ENCODE measurements around the gene LPCAT1. TPM values are rescaled to one million over a fixed set of nuclear protein-coding genes. Genes with fewer than 3 reads are reported as not detected.

The LPCAT1 gene
- total and polyA plus RNA-seq, 10 of the 15 experiments (the other 5 are each of a cell fraction or from before 2014, with no cell fraction given), result 2.3 to 109 (median 72.7) TPM

DNA sequence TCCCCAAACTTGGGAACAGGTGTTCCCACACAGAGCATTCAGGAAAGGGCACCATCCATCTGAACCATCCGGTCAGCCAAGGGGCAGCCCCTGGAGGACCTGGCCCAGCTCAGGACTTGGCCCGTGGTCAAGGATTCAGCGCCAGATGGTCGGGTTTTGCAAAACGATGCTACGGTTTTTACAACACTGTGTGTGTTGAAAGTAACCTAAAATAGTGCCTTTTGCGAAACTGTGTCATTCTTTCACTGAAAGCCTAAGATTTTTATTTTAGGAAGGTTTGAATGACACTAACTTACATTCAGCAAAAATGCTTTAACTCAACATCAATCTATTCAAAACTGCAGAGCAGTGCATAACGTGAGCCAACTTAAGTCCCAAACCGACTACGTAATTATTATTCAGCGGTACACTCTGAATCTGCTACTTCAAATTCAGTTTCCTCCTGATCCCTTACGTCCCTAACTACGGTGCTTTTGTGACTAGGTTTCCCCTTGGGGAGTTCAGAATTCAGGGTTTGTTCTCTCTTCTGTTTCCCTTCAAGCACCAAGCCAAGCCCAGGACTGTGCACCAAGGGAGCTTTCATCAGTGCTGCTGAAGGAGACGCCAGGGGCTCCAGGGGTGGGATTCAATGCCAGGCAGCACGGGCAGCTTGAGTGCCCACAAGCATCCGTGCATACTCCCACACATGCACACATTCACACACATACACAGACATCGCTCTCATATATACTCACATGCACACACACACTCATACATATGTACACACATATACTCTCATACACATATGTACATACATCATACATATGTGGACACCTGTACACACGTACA lies 25.8 kb downstream of the LPCAT1 start (continued):
- TF ChIP-seq, protein P1, sequence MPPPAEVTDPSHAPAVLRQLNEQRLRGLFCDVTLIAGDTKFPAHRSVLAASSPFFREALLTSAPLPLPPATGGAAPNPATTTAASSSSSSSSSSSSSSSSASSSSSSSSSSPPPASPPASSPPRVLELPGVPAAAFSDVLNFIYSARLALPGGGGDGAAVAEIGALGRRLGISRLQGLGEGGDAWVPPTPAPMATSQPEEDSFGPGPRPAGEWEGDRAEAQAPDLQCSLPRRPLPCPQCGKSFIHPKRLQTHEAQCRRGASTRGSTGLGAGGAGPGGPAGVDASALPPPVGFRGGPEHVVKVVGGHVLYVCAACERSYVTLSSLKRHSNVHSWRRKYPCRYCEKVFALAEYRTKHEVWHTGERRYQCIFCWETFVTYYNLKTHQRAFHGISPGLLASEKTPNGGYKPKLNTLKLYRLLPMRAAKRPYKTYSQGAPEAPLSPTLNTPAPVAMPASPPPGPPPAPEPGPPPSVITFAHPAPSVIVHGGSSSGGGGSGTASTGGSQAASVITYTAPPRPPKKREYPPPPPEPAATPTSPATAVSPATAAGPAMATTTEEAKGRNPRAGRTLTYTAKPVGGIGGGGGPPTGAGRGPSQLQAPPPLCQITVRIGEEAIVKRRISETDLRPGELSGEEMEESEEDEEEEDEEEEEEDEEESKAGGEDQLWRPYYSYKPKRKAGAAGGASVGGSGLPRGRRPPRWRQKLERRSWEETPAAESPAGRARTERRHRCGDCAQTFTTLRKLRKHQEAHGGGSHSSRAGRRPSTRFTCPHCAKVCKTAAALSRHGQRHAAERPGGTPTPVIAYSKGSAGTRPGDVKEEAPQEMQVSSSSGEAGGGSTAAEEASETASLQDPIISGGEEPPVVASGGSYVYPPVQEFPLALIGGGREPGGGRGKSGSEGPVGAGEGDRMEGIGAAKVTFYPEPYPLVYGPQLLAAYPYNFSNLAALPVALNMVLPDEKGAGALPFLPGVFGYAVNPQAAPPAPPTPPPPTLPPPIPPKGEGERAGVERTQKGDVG (CRISPR knock-in tag; IDR thresholded peaks at IDR 0.05), result no peak
- TF ChIP-seq ESRRA (IDR thresholded peaks at IDR 0.05; ENCODE audit: low read length), result no peak
- no peak for TF ChIP-seq SMAD5 (IDR thresholded peaks at IDR 0.05; ENCODE audit: low read depth)
- TF ChIP-seq MXI1 (IDR thresholded peaks at IDR 0.05; ENCODE audit: low read depth, low read length), result 0 out of 2 replicates have a peak, but pooled peaks have one; percentile 38
- TF ChIP-seq, protein P2, sequence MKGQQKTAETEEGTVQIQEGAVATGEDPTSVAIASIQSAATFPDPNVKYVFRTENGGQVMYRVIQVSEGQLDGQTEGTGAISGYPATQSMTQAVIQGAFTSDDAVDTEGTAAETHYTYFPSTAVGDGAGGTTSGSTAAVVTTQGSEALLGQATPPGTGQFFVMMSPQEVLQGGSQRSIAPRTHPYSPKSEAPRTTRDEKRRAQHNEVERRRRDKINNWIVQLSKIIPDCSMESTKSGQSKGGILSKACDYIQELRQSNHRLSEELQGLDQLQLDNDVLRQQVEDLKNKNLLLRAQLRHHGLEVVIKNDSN (IDR thresholded peaks at IDR 0.05; ENCODE audit: borderline replicate concordance, extremely low read length, insufficient read depth, low read depth, low read length), result no peak
- no peak for TF ChIP-seq ZBTB11 (CRISPR knock-in tag; IDR thresholded peaks at IDR 0.05)
- TF ChIP-seq KDM1A (IDR thresholded peaks at IDR 0.05; ENCODE audit: borderline replicate concordance), result no peak
- TF ChIP-seq IKZF1 (conservative IDR thresholded peaks at IDR 0.05), result peak; percentile 53
- no peak for TF ChIP-seq JUND (IDR thresholded peaks at IDR 0.05; ENCODE audit: low read depth, low read length)
- TF ChIP-seq, protein P3, sequence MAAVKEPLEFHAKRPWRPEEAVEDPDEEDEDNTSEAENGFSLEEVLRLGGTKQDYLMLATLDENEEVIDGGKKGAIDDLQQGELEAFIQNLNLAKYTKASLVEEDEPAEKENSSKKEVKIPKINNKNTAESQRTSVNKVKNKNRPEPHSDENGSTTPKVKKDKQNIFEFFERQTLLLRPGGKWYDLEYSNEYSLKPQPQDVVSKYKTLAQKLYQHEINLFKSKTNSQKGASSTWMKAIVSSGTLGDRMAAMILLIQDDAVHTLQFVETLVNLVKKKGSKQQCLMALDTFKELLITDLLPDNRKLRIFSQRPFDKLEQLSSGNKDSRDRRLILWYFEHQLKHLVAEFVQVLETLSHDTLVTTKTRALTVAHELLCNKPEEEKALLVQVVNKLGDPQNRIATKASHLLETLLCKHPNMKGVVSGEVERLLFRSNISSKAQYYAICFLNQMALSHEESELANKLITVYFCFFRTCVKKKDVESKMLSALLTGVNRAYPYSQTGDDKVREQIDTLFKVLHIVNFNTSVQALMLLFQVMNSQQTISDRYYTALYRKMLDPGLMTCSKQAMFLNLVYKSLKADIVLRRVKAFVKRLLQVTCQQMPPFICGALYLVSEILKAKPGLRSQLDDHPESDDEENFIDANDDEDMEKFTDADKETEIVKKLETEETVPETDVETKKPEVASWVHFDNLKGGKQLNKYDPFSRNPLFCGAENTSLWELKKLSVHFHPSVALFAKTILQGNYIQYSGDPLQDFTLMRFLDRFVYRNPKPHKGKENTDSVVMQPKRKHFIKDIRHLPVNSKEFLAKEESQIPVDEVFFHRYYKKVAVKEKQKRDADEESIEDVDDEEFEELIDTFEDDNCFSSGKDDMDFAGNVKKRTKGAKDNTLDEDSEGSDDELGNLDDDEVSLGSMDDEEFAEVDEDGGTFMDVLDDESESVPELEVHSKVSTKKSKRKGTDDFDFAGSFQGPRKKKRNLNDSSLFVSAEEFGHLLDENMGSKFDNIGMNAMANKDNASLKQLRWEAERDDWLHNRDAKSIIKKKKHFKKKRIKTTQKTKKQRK (IDR thresholded peaks at IDR 0.05; ENCODE audit: low read depth, low read length), result no peak
- no peak for TF ChIP-seq TBL1XR1 (IDR thresholded peaks at IDR 0.05; ENCODE audit: low read depth, low read length)
- peak; percentile 32; the same call in 1 of the 2 replicates for TF ChIP-seq CHD2 (IDR thresholded peaks at IDR 0.05; ENCODE audit: borderline replicate concordance, low read depth, low read length)
- TF ChIP-seq YBX1 (IDR thresholded peaks at IDR 0.05), result no peak
- TF ChIP-seq, protein P4, sequence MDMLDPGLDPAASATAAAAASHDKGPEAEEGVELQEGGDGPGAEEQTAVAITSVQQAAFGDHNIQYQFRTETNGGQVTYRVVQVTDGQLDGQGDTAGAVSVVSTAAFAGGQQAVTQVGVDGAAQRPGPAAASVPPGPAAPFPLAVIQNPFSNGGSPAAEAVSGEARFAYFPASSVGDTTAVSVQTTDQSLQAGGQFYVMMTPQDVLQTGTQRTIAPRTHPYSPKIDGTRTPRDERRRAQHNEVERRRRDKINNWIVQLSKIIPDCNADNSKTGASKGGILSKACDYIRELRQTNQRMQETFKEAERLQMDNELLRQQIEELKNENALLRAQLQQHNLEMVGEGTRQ (IDR thresholded peaks at IDR 0.05; ENCODE audit: borderline replicate concordance, low read depth, low read length), result no peak
- no peak for TF ChIP-seq ATF3 (IDR thresholded peaks at IDR 0.05; ENCODE audit: borderline replicate concordance, extremely low read depth, low read depth, low read length)
- TF ChIP-seq RUNX3 (IDR thresholded peaks at IDR 0.05; ENCODE audit: low read length), result no peak
